ENCODE data around the gene HCFC2.
"Not testable (repeated sequence)": the region's sequence is repeated elsewhere in the genome, so short reads cannot be mapped to it uniquely, and the experiment has no call there.

Gene HCFC2

DNA sequence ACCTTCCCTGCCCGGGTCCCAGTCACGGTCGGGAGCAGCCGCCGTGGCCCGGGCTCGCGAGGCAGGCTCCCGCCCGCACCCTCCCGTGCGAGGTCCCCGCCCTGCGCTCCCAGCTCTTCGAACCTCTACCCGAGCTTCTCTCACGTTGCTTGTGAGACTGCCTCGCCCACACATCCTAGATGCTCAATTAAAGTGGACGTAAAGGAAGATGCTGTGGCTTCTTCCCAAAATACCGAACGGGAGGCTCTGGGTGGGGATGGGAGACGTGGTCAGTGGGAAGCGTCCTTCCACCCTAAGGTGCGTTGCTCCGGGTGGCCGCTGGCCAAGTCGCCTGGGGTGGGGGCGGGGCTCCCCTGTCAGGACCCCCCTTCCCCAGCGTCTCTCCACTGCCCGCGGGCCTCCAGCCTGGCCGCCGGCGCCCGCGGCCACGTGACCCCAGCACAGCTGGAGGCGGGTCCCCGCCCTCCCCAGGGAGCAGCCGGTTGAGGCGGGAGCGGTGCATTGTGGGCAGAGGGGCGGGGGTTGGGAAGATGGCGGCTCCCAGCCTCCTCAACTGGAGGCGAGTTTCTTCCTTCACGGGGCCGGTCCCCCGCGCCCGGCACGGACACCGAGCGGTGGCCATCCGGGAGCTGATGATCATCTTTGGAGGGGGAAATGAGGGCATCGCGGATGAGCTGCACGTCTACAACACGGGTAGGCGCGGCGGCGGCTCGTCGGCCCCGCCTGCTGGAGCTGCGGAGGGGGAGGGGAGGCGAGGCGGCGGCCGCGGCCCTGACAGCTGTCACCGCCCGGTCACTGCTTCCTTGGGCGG lies at the start of gene HCFC2:
TSS of gene HCFC2 (plus strand) at position 501 of the 811 bp plus-strand sequence. CDS start at position 531, 30 bp downstream.
- DNase-seq, result peak; percentile 89

- DNase-seq, result not testable (repeated sequence)
Measured at GRCh38 chr12:104021862-104022261, 42.5 kb upstream of the HCFC2 start.

GRCh38 chr12:104022786-104023185 lies 41.5 kb upstream of the HCFC2 start:
- no peak for DNase-seq

- no peak for DNase-seq
Measured at GRCh38 chr12:104023710-104024109, 40.6 kb upstream of the HCFC2 start.

GRCh38 chr12:104024348-104024747 lies 40.0 kb upstream of the HCFC2 start:
- no peak for DNase-seq

DNA sequence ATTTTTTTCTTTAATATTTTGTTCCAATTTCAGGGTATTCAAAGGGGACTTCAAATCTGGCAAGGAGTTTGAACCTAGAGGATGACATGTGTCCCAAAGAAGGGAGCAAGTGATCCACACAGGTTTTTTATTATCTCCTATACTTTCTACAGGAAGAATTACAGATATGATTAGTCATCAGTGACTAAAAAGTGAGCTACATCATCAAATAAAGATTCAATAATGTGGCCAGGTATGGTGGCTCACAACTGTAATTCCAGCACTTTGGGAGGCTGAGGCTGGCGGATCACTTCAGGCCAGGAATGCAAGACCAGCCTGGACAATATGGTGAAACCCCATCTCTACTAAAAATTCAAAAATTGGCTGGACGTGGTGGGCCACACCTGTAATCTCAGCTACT lies 38.6 kb upstream of the HCFC2 start:
- DNase-seq, result no peak

- no peak for DNase-seq
Measured at GRCh38 chr12:104026841-104027599, 37.3 kb upstream of the HCFC2 start.

DNA sequence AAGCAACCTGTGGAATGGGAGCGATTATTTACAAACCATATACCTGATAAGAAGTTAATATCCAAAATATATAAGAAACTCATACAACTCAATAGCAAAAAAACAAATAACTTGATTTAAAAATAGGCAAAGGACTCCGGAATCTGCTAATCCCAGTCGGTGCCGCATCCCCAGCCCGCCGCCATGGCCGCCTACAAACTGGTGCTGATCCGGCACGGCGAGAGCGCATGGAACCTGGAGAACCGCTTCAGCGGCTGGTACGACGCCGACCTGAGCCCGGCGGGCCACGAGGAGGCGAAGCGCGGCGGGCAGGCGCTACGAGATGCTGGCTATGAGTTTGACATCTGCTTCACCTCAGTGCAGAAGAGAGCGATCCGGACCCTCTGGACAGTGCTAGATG lies 33.7 kb upstream of the HCFC2 start:
- not testable (repeated sequence) for DNase-seq

GRCh38 chr12:104036143-104036542 lies 28.2 kb upstream of the HCFC2 start:
- DNase-seq, result not testable (repeated sequence)

GRCh38 chr12:104039769-104040168 lies 24.6 kb upstream of the HCFC2 start:
- DNase-seq, result not testable (repeated sequence)

- DNase-seq, result no peak
Measured at GRCh38 chr12:104042580-104042979, 21.8 kb upstream of the HCFC2 start.

DNA sequence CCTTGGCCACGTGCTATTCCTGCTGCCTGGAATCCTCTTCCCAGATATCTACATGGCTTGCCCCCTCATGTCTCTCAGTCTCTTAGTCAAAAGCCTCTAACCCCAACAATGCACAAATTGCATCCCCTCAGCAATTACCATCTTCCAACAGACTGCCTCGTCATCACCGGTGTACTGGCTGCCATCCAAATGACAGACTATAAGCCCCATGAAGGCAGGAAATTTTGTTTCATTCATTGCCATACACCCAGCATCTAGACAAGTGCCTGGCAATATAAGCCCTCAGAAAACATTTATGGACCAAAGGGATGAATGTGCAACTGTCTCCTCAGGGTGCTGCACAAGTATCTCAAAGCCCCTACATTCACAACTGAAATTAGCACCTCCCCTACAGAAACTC lies 20.2 kb upstream of the HCFC2 start:
- DNase-seq, result no peak

DNA sequence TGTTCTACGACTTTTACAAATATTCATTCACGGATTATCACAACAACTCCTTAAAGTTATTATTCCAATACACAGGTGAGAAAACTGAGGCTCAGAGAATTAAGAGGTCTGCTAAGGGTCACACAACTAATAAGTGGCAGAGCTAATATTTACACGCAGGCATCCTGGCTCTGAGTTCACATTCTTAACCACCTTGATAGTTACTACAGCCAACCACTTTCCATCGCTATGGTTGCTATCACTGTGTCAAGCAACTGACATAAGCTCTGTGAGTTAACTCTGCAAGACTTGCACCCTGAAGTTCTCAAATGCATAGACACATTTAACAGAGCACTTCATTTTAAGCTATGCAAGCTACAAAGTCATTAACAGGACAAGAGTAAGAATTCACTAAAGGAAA lies 18.0 kb upstream of the HCFC2 start:
- no peak for DNase-seq

DNA sequence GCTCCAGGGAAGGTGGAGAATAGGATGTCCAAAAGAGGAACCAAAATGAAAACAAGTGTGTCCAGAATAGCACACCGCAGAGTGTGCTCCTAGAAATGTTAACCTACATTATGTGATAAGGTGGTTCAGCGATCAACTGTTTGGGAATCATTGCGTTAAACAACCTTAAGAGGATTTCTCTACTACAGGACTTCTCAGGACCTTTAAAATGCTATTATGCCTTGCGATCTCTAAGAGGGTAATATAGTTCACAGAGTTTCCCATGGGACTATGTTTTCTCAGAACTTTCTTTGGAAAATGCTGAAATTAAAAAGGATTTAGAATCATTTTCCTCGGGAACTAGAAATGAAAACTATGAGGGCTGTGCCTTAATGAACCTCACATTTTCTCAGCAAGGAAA lies 16.2 kb upstream of the HCFC2 start:
- DNase-seq, result no peak

DNA sequence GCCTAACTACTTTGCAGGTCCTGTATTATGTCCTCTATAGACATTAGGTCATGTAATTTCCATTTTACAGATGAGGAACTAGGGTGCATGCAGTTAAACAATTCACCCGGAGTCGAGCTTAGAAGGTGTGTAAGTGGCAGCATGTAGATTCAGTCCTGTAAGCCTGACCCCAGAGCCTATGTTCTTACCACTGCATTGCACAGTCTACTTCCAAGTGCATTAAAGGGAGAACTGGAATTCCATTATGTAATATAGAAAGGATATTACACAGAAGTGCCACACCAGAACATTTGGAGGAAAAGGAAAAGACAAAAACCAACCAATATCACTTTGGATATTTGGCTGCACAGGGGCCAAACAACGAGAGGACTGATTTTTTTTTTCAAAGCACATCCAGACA lies 15.5 kb upstream of the HCFC2 start:
- no peak for DNase-seq

GRCh38 chr12:104049278-104049902 lies 14.9 kb upstream of the HCFC2 start:
- DNase-seq, result no peak

DNA sequence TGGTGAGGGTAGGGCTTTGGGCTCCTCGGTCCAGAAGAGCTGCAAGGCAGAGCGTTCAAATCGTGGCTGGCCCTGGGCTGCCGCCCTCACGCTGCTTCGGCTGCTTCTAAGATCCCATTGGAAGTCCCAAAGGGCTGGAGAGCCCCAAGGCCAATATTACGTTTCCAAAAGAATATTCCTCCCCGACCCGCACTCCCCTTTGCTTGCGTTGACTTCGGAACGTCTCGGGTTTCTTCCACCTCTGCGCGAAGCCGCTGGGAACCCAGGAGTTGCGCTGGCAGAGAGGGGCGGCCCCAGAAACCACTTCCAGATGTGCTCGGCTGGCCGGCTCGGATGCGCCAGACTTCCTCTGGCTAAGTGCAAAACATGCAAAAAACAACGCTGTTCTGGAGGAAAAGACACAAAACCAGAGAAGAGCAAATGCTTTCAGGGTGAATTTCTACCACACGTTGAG lies 14.4 kb upstream of the HCFC2 start, which contains the start of gene GLT8D2:
TSS of gene GLT8D2 (minus strand) at position 285 of the 454 bp plus-strand sequence. CDS start 30,539 bp downstream, outside the sequence.
- DNase-seq, result peak; percentile 25

GRCh38 chr12:104050436-104050835 lies 13.9 kb upstream of the HCFC2 start:
- DNase-seq, result no peak

GRCh38 chr12:104054681-104055346 lies 9.5 kb upstream of the HCFC2 start:
- DNase-seq, result no peak

DNA sequence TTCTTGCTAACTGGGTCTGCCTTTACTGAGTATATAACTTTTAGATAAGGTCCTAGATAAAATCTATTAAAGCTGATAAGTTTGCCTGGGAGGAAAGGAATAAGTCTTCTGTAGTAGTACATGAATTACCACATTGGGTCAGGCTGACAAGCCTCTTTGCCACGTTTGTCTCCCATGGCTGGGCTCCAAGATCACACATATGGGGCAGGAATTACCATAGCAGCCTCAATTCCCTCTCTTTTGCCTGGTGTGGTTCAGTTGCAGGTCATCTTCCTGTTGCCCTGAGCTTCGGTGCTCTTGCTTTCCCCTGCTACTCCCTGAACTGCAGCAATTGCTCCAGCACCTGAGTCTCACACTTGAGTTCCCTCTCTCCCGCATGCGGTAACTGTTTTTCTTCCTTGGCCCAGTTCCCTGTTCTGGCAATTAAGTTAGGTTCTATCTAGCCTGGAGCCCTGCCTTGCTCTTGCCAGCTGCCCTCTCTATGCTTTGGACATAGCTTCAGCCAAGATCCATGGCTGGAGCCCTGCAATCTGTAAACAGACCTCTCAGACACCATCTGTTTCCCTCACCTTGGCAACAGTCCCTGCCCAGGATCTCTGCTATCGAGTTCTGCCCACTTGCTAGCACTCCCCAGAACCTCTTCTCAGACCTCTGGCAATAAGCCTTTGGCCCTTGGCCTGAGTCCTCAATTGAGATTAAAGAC lies 8.5 kb upstream of the HCFC2 start:
- peak; percentile 98 for DNase-seq

- DNase-seq, result no peak
Measured at GRCh38 chr12:104056419-104056972, 7.8 kb upstream of the HCFC2 start.

GRCh38 chr12:104057771-104058197 lies 6.5 kb upstream of the HCFC2 start:
- DNase-seq, result peak; percentile 47

Measured in NCI-H1105 treated with DMSO at 0.1 percent for 48 hours (cell line).